Measurements from ENCODE around the gene OR1I1.
"Not testable (repeated sequence)": the region's sequence is repeated elsewhere in the genome, so short reads cannot be mapped to it uniquely, and the experiment has no call there.

The OR1I1 gene, protein sequence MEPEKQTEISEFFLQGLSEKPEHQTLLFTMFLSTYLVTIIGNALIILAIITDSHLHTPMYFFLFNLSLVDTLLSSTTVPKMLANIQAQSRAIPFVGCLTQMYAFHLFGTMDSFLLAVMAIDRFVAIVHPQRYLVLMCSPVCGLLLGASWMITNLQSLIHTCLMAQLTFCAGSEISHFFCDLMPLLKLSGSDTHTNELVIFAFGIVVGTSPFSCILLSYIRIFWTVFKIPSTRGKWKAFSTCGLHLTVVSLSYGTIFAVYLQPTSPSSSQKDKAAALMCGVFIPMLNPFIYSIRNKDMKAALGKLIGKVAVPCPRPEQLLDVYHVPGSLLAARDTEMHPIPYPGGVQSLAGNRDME

DNA sequence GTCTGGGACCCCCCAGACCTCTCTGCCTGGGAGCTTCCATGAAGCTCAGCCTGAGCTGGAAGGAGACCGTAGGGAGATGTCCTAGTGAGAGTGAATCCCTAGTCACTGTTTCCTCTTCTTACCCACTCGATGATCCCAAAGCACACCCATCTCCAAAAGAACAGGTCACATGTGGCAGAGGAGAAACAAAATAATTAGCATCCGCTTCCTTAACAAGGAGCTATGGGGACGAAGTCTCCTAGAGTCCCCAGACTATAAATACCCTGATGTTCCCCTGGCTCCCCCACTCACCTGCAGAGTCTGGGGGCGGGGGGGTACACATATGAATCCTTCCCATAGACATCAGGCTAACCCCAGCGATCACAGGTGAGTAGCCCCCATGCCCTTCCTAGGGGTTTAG lies at the start of gene OR1I1:
OR1I1 (plus strand) TSS at position 301 of the 400 bp plus-strand sequence. CDS start 4,855 bp downstream, outside the sequence.
- no peak for DNase-seq

DNA sequence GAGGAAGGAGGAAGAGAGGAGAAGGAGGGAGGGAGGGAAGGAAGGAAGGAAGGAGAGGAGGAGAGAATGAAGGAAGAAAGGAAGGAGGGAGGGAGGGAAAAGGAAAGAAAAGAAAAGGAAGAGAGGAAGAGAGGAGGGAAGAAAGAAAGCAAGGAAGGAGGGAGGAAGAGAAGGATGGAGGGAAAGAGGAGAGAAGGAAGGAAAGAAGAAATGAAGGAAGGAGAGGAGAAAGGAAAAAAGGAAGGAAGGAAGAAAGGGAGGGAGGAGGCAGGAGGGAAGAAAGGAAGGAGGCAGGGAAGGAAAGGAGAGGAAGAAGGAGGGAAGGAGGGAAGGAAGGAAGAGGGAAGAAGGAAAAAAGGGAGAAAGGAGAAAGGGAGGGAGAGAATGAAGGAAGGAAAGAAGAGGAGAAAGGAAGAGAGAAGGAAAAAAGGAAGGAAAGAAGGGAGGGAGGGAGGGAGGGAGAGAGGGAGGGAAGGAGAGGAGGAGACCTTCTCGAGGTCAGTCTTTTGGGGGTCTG lies 46.2 kb upstream of the OR1I1 start:
- DNase-seq: no peak

DNA sequence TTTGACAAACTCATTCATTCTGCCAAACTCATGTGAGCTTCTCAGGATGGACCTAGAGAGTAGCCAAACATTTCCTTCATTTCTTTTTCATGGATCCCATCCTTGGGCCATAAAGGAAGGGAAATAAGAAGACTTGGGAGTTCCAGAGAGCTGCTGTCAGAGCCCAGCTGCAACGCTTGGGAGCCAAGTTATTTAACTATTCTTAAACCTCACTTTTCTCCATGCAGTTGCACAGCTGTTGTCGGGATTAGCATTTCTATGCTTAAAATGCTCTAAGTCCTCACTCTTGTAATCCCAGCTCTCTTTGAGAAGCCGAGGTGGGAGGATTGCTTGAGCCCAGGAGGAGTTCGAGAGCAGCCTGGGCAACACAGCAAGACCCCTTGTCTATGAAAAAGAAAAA lies 44.4 kb upstream of the OR1I1 start:
- DNase-seq: no peak

DNA sequence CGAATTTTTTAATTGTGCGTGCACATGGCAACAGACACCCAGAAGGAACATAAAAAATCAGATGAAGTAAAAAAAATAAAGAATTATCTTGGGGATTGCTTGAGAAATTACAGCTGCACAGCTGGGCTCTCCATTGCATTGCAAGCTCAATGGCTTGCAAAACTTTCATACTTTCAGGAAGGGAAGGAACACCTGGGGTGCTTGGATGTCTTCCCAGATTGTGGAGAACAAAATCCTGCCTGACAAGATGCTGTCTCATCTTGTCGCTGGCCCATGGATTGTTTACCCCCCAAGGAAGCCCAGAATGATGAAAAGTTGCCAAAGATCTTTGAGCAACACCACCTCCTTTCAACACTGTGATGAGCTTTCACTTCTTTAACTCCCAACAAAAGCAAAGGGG lies 43.7 kb upstream of the OR1I1 start:
- DNase-seq: no peak

DNA sequence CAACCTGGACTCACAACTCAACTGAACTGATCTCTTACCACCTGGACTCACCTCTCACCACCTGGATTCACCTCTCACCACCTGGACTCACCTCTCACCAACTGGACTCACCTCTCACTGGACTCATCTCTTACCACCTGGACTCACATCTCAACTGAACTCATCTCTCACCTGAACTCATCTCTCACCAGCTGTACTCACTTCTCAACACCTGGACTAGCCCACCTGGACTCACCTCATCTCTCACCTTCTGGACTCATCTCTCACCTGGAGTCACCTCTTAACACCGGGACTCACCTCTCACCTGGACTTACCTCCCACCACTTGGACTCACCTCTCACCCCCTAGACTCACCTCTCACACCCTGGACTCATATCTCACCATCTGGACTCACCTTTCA lies 40.0 kb upstream of the OR1I1 start:
- DNase-seq: no peak

DNA sequence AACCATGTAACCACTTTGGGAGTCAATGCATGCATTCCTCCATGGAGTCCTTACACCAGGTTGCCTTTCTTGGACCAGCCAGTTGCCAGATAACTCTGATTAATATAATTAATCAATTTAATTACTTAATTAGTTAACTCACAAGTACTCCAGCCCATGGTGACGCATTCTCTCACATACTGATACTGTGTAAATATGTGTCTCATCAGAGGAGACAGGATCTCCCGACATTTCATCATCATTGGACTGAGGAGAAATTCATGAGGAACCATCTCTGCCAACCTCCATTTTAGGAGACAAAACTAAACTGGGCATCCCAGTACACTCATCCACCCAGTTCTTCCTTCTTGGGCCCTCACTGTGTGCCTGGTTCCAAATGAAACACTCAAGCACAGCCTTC lies 39.2 kb upstream of the OR1I1 start:
- no peak for DNase-seq

DNA sequence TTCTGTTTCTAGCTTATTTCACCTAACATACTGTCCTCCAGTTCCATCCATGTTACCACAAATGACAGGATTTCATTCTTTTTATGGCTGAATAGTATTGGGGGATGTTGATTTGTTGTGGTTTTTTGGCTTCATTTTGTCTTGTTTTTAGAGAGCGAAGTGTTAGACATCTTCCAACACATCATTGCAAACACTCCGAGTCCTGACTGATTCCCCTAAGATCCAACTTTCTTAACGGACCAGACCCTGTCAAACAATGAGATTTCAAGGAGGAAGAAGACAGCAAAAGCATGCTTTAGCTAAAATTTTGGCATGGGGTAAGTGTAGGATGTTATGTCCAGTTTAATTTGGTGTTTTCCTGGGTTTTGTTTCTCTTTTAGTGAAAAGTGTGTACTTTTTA lies 36.5 kb upstream of the OR1I1 start:
- DNase-seq: no peak

DNA sequence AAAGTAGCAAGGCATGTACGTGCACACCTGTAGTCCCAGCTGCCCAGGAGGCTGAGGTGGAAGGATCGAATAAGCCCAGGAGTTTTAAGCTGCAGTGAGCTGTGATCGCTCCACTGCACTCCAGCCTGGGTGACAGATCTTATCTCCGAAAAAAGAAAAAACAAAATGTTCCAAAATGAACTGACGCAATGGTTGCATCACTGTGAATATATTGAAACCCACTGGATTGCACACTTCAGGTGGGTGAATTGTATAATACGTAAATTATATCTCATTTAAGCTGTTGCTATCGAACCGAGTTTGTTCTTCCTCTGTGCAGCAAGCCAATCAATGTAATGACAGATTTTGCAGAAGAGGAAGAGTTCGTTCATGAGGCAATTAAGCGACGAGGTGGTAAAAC lies 34.3 kb upstream of the OR1I1 start:
- no peak for DNase-seq

DNA sequence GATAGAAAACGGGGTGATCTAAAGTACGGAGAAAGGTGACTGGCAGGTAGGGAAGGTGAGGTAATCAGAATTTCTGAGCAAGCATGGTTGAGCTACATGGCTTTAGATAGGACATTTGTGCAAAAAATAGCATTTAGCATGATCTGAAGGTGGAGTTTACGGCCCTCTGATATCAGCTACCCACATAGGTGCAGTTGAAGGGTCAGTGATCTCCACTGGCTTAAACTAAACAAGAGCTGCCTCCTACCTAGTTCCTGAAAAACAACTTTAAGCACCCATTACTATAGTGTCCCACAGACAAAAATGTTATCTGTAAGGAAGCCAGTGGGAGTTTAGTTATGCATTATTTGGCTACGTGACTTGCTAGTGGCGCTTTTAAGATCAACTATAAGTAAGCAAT lies 33.9 kb upstream of the OR1I1 start:
- DNase-seq: no peak

DNA sequence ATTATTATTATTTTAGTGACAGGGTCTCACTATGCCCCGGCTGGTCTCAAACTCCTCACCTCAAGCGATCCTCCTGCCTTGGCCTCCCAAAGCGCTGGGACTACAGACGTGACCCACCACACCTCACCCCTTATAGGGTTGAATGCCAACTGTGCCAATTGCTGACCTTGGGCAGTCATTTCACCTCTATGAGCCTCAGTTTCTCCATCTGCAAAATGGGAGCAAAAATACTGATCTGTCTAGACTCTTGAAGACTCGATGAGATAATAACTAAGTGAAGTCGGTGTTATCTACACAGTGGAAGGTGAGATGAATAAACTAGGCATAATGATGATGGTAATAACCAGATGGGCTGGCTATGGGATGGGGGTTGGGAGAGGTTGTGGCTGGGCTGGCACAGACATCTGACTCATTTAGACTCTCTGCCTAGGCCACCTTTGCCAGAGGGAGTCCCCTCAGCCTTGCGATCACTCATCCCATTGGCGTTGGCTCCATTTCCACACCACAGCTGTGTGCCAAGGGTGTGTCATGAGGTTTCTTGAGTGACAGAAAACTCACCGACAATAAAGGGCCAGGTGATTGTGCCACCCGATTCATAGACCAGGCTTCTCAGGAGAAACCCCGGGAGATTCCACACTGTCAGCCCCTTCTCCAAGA lies 33.0 kb upstream of the OR1I1 start, which contains the start of gene CASP14:
CASP14 (plus strand) TSS at position 596 of the 657 bp plus-strand sequence. CDS start 2,772 bp downstream, outside the sequence.
- no peak for DNase-seq

DNA sequence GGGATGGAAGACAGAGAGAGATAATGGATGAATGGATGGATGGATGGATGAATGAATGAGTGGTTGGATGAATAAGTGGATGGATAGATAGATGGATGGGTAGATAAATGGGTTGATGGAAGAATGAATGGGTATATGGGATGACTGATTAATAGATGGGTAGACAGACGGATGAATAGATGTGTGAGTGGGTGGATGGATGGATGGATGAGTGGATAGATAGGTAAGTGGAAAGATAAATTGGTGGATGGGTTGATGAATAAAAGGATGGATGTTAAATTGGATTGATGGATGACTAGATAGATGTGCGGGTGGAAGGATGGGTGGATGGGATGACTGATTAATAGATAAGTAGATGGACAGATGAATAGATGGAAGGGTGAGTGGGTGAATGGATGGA lies 31.4 kb upstream of the OR1I1 start:
- no peak for DNase-seq

DNA sequence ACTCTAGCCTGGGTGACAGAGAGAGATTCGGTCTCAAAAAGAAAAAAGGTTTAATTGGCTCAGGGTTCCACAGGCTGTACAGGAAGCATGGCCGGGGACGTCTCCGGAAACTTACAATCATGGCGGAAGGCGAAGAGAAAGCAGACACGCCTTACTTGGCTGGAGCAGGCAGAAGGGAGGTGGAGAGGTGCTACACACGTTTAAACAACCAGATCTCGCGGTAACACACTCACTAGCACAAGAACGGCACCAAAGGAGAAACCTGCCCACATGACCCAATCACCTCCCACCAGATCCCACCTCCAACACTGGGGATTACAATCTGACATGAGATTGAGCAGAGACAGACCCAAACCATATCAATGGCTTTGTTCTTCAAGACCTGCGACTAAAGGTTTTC lies 20.0 kb upstream of the OR1I1 start:
- no peak for DNase-seq

DNA sequence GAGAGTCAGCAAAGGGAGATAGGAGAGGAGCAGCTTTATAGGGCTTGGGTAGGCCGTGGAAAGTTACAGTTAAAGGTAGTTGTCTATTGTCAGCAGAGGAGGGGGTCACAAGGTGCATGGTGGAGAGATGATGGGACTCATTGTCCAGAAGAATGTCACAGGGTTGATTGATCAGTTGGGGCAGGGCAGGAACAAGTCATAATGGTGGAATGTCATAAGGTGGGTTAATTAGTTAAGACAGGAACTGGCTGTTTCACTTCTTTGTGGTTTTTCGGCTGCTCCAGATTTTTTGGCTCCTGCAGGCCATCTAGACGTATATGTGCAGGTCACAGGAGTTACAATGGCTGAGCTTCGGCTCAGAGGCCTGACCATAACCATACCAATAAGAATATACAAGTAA lies 11.6 kb upstream of the OR1I1 start:
- not testable (repeated sequence) for DNase-seq

DNA sequence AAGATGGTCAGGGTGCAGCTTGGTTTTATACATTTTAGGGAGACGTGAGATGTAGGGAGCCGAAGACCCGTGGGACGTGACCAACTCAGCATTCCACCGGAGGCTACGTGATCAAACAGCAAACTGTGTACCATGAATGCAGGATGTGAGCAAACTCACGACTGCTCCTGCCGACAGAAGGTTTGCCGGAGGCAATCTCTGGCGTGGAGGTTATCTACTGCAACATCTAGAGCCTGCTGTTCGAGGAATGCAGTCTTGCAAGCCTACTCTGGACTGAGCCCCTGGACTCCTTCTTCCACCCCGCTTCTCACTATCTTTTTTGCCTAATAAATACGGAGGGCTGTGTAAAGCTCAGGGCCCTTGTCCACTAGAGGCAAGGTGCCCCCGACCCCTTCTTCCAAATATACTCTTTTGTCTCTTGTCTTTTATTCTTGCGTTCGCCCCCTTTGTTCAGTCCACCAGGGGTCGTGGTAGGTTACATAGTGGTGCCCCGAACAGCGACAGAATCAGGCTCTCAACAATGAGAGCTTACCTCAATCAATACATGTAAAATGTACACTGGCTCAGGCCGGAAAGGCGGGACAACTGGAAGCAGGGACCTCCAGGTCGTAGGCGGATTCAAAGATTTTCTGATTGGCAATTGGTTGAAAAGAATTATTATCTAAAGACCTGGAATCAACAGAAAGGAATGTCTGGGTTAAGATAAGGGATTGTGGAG lies 8.9 kb upstream of the OR1I1 start:
- DNase-seq: no peak

DNA sequence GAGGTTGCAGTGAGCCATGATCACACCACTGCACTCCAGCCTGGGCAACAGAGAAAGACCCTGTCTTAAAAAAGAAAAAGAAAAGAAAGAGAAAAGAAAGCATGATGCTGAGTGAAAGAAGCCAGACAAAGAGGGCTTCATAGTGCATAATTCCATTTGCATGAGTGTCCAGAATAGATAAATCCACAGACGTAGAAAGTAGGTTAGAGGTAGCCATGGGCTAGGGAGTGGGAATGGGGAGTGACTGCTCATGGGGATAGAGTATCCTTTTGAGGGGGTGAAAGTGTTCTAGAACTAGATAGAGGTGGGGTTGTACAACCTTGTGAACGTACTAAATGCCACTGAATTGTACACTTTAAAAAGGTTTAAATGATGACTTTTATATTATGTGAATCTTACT lies 7.6 kb upstream of the OR1I1 start:
- no peak for DNase-seq

DNA sequence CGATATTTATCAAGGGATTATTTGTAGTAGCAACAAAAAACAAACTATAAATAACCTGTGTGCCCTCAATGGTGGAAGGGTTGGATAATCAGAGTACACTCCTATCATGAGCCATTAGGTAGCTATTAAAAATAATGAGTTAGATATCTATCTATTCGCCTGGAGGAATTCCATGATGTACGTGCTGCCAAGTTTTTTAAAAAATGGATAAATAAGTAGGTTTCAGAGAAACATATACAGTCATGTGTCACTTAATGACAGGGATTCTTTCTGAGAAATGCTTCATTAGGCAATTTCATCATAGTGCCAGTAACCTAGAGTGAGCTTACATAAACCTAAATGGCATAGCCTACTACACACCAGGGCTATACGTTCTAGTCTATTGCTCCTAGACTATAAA lies 6.2 kb upstream of the OR1I1 start:
- DNase-seq: no peak

DNA sequence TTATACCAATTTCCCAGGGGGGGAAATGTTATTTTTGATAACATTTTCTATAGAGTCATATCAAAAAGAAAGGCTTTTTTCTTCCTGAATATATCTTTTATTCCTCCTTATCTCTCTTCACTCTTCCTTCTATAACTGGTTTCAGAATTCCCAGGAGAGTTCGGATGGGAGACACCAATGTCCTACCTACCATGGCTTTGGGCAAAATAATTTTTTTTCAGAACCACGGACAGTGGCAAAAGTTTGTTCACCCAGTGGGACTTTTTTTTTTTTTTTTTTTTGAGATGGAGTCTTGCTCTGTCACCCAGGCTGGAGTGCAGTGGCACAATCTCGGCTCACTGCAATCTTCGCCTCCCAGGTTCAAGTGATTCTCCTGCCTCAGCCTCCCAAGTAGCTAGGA lies 2.0 kb upstream of the OR1I1 start:
- DNase-seq: not testable (repeated sequence)

DNA sequence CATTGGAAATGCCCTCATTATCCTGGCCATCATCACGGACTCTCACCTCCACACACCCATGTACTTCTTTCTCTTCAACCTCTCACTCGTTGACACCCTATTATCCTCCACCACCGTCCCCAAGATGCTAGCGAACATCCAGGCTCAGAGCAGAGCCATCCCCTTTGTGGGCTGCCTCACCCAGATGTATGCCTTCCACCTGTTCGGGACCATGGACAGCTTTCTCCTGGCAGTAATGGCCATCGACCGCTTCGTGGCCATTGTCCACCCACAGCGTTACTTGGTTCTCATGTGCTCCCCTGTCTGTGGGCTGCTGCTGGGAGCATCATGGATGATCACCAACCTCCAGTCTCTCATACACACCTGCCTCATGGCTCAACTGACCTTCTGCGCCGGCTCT lies 5.2 kb downstream of the OR1I1 start:
- DNase-seq: no peak

DNA sequence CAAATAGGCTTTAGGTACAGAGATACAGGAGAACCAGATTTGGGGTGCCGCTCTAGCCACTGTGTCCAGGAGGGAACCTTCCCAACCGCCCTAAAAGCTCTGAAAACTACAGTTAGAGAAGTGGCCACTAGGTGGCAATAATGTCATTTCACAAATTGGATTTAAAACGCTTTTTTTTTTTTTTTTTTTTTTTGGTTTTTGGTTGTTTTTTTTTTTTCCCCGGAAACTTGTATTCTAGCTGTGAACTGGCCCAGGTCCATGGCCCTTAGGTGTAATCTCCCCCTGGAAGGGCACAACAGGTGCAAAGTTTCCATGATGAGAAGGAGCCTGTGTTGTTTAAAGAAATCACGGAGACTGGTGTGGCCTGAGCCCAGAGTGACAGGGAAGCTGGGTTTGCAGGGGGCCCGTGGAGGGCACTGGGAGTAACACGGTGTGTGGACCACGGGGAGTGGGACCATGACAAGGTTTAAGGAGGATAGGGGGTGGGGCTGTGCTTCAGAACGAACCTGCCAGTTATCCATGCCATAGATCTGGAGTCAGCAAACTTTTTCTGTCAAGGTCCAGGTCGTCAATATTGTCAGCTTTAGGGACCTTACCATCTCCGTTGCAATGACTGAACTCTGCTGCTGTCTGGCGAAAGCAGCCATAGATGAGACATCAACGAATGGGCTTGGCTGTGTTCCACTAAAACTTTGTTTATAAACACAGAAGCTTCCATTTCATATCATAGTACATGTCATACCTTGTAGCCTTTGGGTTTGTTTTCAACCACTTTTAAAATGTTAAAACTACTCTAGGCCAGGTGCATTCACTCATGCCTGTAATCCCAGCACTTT lies 10.1 kb downstream of the OR1I1 start:
- DNase-seq: peak; percentile 70

DNA sequence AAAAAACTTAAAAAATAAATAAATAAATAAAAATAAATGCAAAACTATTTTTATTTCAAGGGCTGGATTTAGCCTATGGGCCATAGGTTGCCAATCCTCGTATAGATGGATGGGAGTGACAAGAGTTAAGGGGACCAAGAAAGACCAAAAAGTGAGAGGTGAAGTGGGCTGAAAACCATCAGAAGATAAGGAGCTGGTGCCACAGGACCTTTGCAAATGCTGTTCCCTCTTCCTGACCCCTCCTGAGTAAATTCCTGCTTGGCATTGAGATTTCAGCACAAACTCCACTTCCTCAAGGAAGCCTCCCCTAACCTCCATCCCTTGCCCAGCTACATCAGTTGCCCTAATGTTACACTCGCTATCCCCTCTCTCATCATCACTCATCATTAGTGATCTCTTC lies 11.0 kb downstream of the OR1I1 start:
- DNase-seq: no peak

DNA sequence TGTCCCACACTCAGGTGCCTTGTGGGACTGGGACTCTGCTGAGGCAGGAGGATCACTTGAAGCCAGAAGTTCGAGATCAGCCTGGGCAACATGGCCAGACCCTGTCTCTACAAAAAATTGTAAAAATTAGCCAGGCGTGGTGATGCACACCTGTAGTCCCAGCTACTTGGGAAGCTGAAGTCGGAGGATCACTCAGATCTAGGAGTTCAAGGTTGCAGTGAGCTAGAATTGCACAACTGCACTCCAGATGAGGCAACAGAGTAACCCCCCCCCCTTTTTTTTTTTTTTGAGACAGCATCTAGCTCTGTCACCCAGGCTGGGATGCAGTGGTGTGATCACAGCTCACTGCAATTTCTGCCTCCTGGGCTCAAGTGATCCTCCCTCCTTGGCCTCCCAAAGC lies 14.2 kb downstream of the OR1I1 start:
- no peak for DNase-seq

DNA sequence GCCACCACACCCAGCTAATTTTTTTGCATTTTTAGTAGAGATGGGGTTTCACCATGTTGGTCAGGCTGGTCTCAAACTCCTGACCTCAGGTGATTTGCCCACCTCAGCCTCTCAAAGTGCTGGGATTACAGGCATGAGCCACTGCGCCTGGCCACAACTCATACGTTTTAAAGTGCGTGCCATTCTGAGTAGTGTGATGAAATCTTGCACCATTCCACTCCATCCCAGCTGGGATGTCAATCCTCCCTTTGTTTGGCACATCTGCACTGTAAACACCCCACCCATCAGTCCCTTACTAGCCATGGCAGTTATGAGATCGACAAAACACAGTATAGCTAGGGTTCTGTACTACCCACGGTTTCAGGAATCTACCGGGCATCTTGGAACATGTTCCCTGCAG lies 16.0 kb downstream of the OR1I1 start:
- not testable (repeated sequence) for DNase-seq

DNA sequence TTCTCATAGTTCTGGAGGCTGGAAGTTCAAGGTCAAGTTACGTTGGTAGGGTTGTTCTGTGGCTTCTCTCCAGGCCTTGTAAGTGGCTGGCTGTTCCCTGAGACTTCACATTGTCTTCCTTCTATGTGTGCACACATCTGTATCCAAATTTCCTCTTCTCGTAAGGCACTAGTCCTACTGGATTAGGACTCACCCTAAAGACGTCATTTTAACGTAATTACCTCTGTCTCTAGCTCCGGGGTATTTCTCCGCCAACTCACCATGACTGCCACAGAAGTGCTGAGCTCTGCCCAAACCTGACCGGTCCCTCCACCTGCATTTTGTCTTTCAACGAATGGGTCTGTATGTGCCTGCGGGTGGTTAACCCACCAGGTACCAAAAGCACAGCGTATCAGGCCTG lies 16.4 kb downstream of the OR1I1 start:
- DNase-seq: no peak

Measured in MV-4-11 (cell line).